HCT116 (cell line): ENCODE results near the gene ASF1A. TPM values are rescaled to one million over a fixed set of nuclear protein-coding genes. Genes with fewer than 3 reads are reported as not detected.

Experiments used
- ATAC-seq: fragments of 200-7000 bp; cut with Tn5 transposase; 2 replicates; pipeline ENCODE4 v1.9.1; 2020; ENCODE audit warnings: mild to moderate bottlenecking, moderate library complexity
- BruUV-seq: library from RNA; stranded (reverse); fragments of 400-500 nt; replicated peaks from 2 replicates; lab custom pipeline; 2021; lab: Mats Ljungman, UMichigan
- CTCF ChIA-PET: fragments of 300-600 bp; sonication (Branson Sonifier 250); formaldehyde crosslinking; loops from one replicate; lab custom pipeline; 2021; ENCODE audit warnings: antibody characterized with exemption; lab: Charles Lee
- POLR2A ChIA-PET: fragments of 300-600, 350-600 bp; sonication (Branson Sonifier 250); formaldehyde crosslinking; loops from one replicate; lab custom pipeline; 2021; ENCODE audit warnings: antibody characterized with exemption; lab: Charles Lee
- RAD21 ChIA-PET, 2 experiments: fragments of 300-600 bp; sonication (Branson Sonifier 250); formaldehyde crosslinking; loops; one replicate each; lab custom pipeline; 2023; ENCODE audit warnings: low total read pairs in 2 of 2; ENCODE audit not compliant: uncharacterized antibody in 2 of 2, unreplicated experiment in 2 of 2, low non-redundant PET in 1 of 2; lab: Charles Lee
- DNase-seq: peaks from one replicate; pipeline ENCODE4 v3.0.0-alpha.2; 2010; ENCODE audit warnings: low read depth, low spot score
- H2AFZ ChIP-seq: fragments of 200-600 bp; shearing (Covaris generic), sonication (generic); 2 replicates; pipeline ENCODE4 v1.6.1; 2017; ENCODE audit warnings: low read depth, mixed run types, mixed read lengths, antibody characterized with exemption, low read length; ENCODE audit not compliant: poor library complexity, severe bottlenecking
- H3K27ac ChIP-seq: 2 replicates; pipeline ENCODE4 v1.5.1; 2012; ENCODE audit warnings: low read depth, low read length
- H3K27me3 ChIP-seq: fragments of 200-600 bp; sonication (generic); 2 replicates; pipeline ENCODE4 v1.6.1; 2016; ENCODE audit warnings: mixed run types, low read length, mixed read lengths; ENCODE audit not compliant: insufficient read depth
- H3K36me3 ChIP-seq, 2 experiments: fragments of 200-500 bp in 1 of 2; fragments of 200-600 bp in 1 of 2; sonication (Bioruptor generic) in 1 of 2; sonication (generic) in 1 of 2; 2 replicates each; pipeline versions ENCODE4 v1.5.1 to v1.6.1; 2014 to 2016; ENCODE audit warnings: low read length in 2 of 2, inconsistent platforms in 1 of 2, mixed read lengths in 1 of 2, mixed run types in 1 of 2; ENCODE audit not compliant: insufficient read depth in 2 of 2, control insufficient read depth in 1 of 2
- H3K4me1 ChIP-seq, 2 experiments: fragments of 200-600 bp in 1 of 2; sonication (generic) in 1 of 2; 2 replicates each; pipeline versions ENCODE4 v1.5.1 to v1.6.1; 2012 to 2017; ENCODE audit warnings: low read length in 2 of 2, inconsistent platforms in 1 of 2, mild to moderate bottlenecking in 1 of 2, mixed read lengths in 1 of 2, mixed run types in 1 of 2, moderate library complexity in 1 of 2; ENCODE audit not compliant: insufficient read depth in 2 of 2, control insufficient read depth in 1 of 2
- H3K4me2 ChIP-seq: fragments of 200-600 bp; sonication (generic); 2 replicates; pipeline ENCODE4 v1.6.1; 2017; ENCODE audit warnings: mixed run types, low read length, mixed read lengths
- H3K4me3 ChIP-seq, 2 experiments: fragments of 200-600 bp in 1 of 2; sonication (generic) in 1 of 2; replicated peaks in 1 of 2; 2 replicates each; pipeline ENCODE4 v1.5.1; 2011 to 2016; ENCODE audit warnings: low read length in 2 of 2, control low read depth in 1 of 2, low read depth in 1 of 2, mild to moderate bottlenecking in 1 of 2, mixed read lengths in 1 of 2, mixed run types in 1 of 2
- H3K79me2 ChIP-seq: fragments of 200-600 bp; sonication (generic); 2 replicates; pipeline ENCODE4 v1.6.1; 2017; ENCODE audit warnings: mild to moderate bottlenecking, mixed run types, low read length, moderate library complexity, mixed read lengths; ENCODE audit not compliant: insufficient read depth
- H3K9ac ChIP-seq: fragments of 200-600 bp; sonication (generic); 2 replicates; pipeline ENCODE4 v1.6.1; 2016; ENCODE audit warnings: low read length, mixed read lengths
- H3K9me2 ChIP-seq: fragments of 200-600 bp; sonication (generic), shearing (Covaris generic); 2 replicates; pipeline ENCODE4 v1.6.1; 2017; ENCODE audit warnings: mixed run types, mild to moderate bottlenecking, moderate library complexity; ENCODE audit not compliant: insufficient read depth
- H3K9me3 ChIP-seq, 2 experiments: fragments of 200-500 bp in 1 of 2; fragments of 200-600 bp in 1 of 2; sonication (Bioruptor generic) in 1 of 2; sonication (generic) in 1 of 2; 2 replicates each; pipeline ENCODE4 v1.6.1; 2014 to 2017; ENCODE audit warnings: low read length in 2 of 2, mixed read lengths in 2 of 2, inconsistent platforms in 1 of 2, low read depth in 1 of 2, mild to moderate bottlenecking in 1 of 2, mixed run types in 1 of 2, moderate library complexity in 1 of 2; ENCODE audit not compliant: control insufficient read depth in 1 of 2, insufficient read depth in 1 of 2
- H4K20me1 ChIP-seq: fragments of 200-600 bp; sonication (generic), shearing (Covaris generic); 2 replicates; pipeline ENCODE4 v1.6.1; 2017; ENCODE audit warnings: mixed run types, mild to moderate bottlenecking, moderate library complexity; ENCODE audit not compliant: insufficient read depth
- CBX3 ChIP-seq: IDR thresholded peaks from 2 replicates; pipeline ENCODE4 v1.6.1; 2012; ENCODE audit warnings: low read depth
- CEBPB ChIP-seq: IDR thresholded peaks from 2 replicates; pipeline ENCODE4 v1.6.1; 2012; ENCODE audit warnings: low read depth
- EZH2 ChIP-seq: fragments of 200-600 bp; sonication (generic); IDR thresholded peaks from 2 replicates; pipeline ENCODE4 v1.6.1; 2017; ENCODE audit warnings: antibody characterized with exemption, mixed run types
- POLR2AphosphoS5 ChIP-seq: IDR thresholded peaks from 2 replicates; pipeline ENCODE4 v1.6.1; 2011; ENCODE audit warnings: mild to moderate bottlenecking, low read depth, low read length, moderate library complexity
- REST ChIP-seq: IDR thresholded peaks from 2 replicates; pipeline ENCODE4 v1.6.1; 2012; ENCODE audit warnings: low read depth
- SIN3A ChIP-seq: IDR thresholded peaks from 2 replicates; pipeline ENCODE4 v1.6.1; 2012; ENCODE audit warnings: low read depth
- TCF7L2 ChIP-seq: IDR thresholded peaks from 2 replicates; pipeline ENCODE4 v1.7.0; 2011; ENCODE audit warnings: borderline replicate concordance, inconsistent platforms; ENCODE audit not compliant: insufficient read depth, insufficient read length; ENCODE audit errors: extremely low read depth
- ZFX ChIP-seq: fragments of 450-650 bp; IDR thresholded peaks from 2 replicates; pipeline ENCODE4 v1.6.1; 2017
- intact Hi-C: fragments of 100-400 bp; cut with micrococcal nuclease; formaldehyde crosslinking; loops from 2 replicates; pipeline ENCODE4 v1.10.0; 2022
- total RNA-seq: library from RNA; stranded (reverse); gene quantifications from one replicate; pipeline ENCODE4 v1.2.1, GENCODE V29; 2021; ENCODE audit not compliant: unreplicated experiment

ASF1A gene
- total RNA-seq, 1 experiment from 2014 or later = 23.3 TPM

DNA sequence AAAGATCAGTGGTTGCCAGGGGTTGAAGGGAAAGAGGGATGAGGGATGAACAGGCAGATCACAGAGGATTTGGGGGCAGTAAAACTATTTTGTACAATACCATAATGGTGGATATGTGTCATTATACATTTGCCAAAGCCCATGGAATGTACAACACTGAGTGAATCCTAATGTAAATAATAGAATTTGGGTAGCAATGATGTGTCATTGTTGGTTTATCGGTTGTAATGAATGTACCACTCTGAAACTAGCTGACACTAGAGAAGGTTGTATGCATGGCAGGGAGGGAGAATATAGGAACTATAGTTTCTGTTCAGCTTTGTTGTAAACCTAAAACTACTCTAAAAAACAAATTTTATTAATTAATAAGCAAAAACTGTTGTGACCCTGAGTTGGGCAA, 17.8 kb upstream of the ASF1A start:
- Histone ChIP-seq H4K20me1 (no peaks in the 10 kb centered on the region), H2AFZ (no peak overlapping the region), H3K36me3 (no peaks in the 10 kb centered on the region), H3K9me2 (no peaks in the 10 kb centered on the region), H3K4me3 (no peak overlapping the region), H3K27me3 (no peaks in the 10 kb centered on the region), H3K9me3 (no peaks in the 10 kb centered on the region), H3K27ac (no peak overlapping the region), H3K9ac (no peak overlapping the region), H3K4me1 (no peaks in the 10 kb centered on the region), H3K4me2 (no peak overlapping the region), H3K79me2 (0 out of 2 replicates have a peak, but pooled peaks cover 5% of the 10 kb centered on the region)
- ATAC-seq (no peak), DNase-seq (no peak)
- ChIA-PET RAD21 (no interaction called here), CTCF (no interaction called here), POLR2A (no interaction called here)
- no TSS peak for BruUV-seq
- intact Hi-C loops = no loop called here
- TF ChIP-seq CEBPB = no peak
- no peak for TF ChIP-seq ZFX
- TF ChIP-seq REST = no peak
- no peak for TF ChIP-seq POLR2AphosphoS5
- TF ChIP-seq CBX3 = no peak
- no peak for TF ChIP-seq SIN3A
- TF ChIP-seq TCF7L2 = no peak
- no peak for TF ChIP-seq EZH2
